HepG2 (cell line): ENCODE measurements around the gene STK25. TPM values are rescaled to one million over a fixed set of nuclear protein-coding genes. Genes with fewer than 3 reads are reported as not detected.
A peak's percentile ranks its signal among the peaks of the same experiment; 100 is the strongest.

ENCODE experiments used
- ETV5 ChIP-seq: IDR thresholded peaks from 2 replicates; pipeline ENCODE4 v1.6.1; 2018; ENCODE audit warnings: missing biosample characterization, missing genetic modification reagents, inconsistent platforms, borderline replicate concordance
- HNRNPUL1 ChIP-seq: fragments of 200-400 bp; formaldehyde crosslinking; IDR thresholded peaks from 2 replicates; pipeline ENCODE4 v1.6.1; 2017; ENCODE audit warnings: low read depth, mild to moderate bottlenecking, low read length, moderate library complexity
- HOXA7 ChIP-seq: sonication (generic); formaldehyde crosslinking; IDR thresholded peaks from 2 replicates; pipeline ENCODE4 v1.8.1; 2022; ENCODE audit warnings: mild to moderate bottlenecking, missing genetic modification reagents, moderate library complexity
- ISL2 ChIP-seq: sonication (generic); formaldehyde crosslinking; IDR thresholded peaks from 2 replicates; pipeline ENCODE4 v1.5.0; 2020; ENCODE audit warnings: missing genetic modification reagents
- KMT2B ChIP-seq: IDR thresholded peaks from 2 replicates; pipeline ENCODE4 v1.6.1; 2016; ENCODE audit warnings: missing genetic modification reagents, missing compliant biosample characterization
- NFKBIZ ChIP-seq: IDR thresholded peaks from 2 replicates; pipeline ENCODE4 v1.6.1; 2018; ENCODE audit warnings: missing genetic modification reagents, missing compliant biosample characterization
- NFYB ChIP-seq: sonication (generic); formaldehyde crosslinking; IDR thresholded peaks from 2 replicates; pipeline ENCODE4 v1.4.0; 2020; ENCODE audit warnings: missing genetic modification reagents
- NKX3-1 ChIP-seq: sonication (generic); formaldehyde crosslinking; IDR thresholded peaks from 2 replicates; pipeline ENCODE4 v1.5.0; 2020; ENCODE audit warnings: missing genetic modification reagents
- REL ChIP-seq: sonication (generic); formaldehyde crosslinking; conservative IDR thresholded peaks from 2 replicates; pipeline ENCODE4 v1.8.0; 2022; ENCODE audit warnings: mild to moderate bottlenecking, missing genetic modification reagents, moderate library complexity
- SAP130 ChIP-seq: IDR thresholded peaks from 2 replicates; pipeline ENCODE4 v1.6.1; 2016; ENCODE audit warnings: low read depth
- SPEN ChIP-seq: sonication (generic); formaldehyde crosslinking; IDR thresholded peaks from 2 replicates; pipeline ENCODE4 v1.5.1; 2020; ENCODE audit warnings: low read depth, mild to moderate bottlenecking, missing genetic modification reagents
- ZMYM3 ChIP-seq: sonication (generic); formaldehyde crosslinking; IDR thresholded peaks from 2 replicates; pipeline ENCODE4 v1.5.1; 2020; ENCODE audit warnings: mild to moderate bottlenecking, missing genetic modification reagents
- ZNF101 ChIP-seq: sonication (generic); formaldehyde crosslinking; IDR thresholded peaks from 2 replicates; pipeline ENCODE4 v1.4.0; 2020; ENCODE audit warnings: mild to moderate bottlenecking, low read depth, missing genetic modification reagents, borderline replicate concordance
- ZNF235 ChIP-seq: sonication (generic); formaldehyde crosslinking; IDR thresholded peaks from 2 replicates; pipeline ENCODE4 v1.8.1; 2023; ENCODE audit warnings: mild to moderate bottlenecking, missing genetic modification reagents, borderline replicate concordance
- ZNF572 ChIP-seq: sonication (generic); formaldehyde crosslinking; IDR thresholded peaks from 2 replicates; pipeline ENCODE4 v1.5.1; 2020; ENCODE audit warnings: mild to moderate bottlenecking, missing genetic modification reagents
- ZNF614 ChIP-seq: IDR thresholded peaks from 2 replicates; pipeline ENCODE4 v1.6.1; 2018; ENCODE audit warnings: missing biosample characterization, missing genetic modification reagents, inconsistent platforms, borderline replicate concordance
- ZNF747 ChIP-seq: sonication (generic); formaldehyde crosslinking; IDR thresholded peaks from 2 replicates; pipeline ENCODE4 v1.8.1; 2023; ENCODE audit warnings: missing genetic modification reagents, mild to moderate bottlenecking, borderline replicate concordance
- ZNF766 ChIP-seq: sonication (generic); formaldehyde crosslinking; IDR thresholded peaks from 2 replicates; pipeline ENCODE4 v1.5.0; 2020; ENCODE audit warnings: missing genetic modification reagents, borderline replicate concordance
- ZNF850 ChIP-seq: sonication (generic); formaldehyde crosslinking; conservative IDR thresholded peaks from 2 replicates; pipeline ENCODE4 v1.9.0; 2021; ENCODE audit warnings: mild to moderate bottlenecking, missing genetic modification reagents
- polyA plus RNA-seq, 8 experiments: library from polyadenylated mRNA; depleted of rRNA in 3 of 8; stranded (reverse) in 7 of 8; unstranded in 1 of 8; fragments of >200 nt; fragmentation: Illumina TruSeq in 4 of 8; extraction: Trizol in 4 of 8; gene quantifications; 2 replicates each; pipeline versions ENCODE4 v1.2.1 to v1.2.3, GENCODE V29; 2011 to 2016; ENCODE audit warnings: low read depth in 4 of 8, missing spikeins in 1 of 8, mixed read lengths in 1 of 8; ENCODE audit not compliant: insufficient read depth in 1 of 8
- total RNA-seq, 5 experiments: library from RNA; depleted of rRNA; stranded (reverse); fragments of >200 nt; fragmentation: Illumina TruSeq; extraction: Trizol; gene quantifications; 2 replicates each; pipeline ENCODE4 v1.2.3, GENCODE V29; 2016; ENCODE audit warnings: low read depth in 1 of 5
- TF ChIP-seq, protein P1 (sequence below): sonication (generic); formaldehyde crosslinking; IDR thresholded peaks from 2 replicates; pipeline ENCODE4 v1.4.0; 2020; ENCODE audit warnings: missing genetic modification reagents, low read depth, mild to moderate bottlenecking, borderline replicate concordance
- TF ChIP-seq, protein P2 (sequence below): sonication (generic); formaldehyde crosslinking; IDR thresholded peaks from 2 replicates; pipeline ENCODE4 v1.4.0; 2020; ENCODE audit warnings: mild to moderate bottlenecking, low read depth, missing genetic modification reagents
- TF ChIP-seq, protein P3 (sequence below): sonication (generic); formaldehyde crosslinking; IDR thresholded peaks from 2 replicates; pipeline ENCODE4 v1.5.1; 2020; ENCODE audit warnings: mild to moderate bottlenecking, missing genetic modification reagents, moderate library complexity
- TF ChIP-seq, protein P4 (sequence below): IDR thresholded peaks from 2 replicates; pipeline ENCODE4 v1.6.1; 2016; ENCODE audit warnings: low read depth, borderline replicate concordance

Gene STK25
- total and polyA plus RNA-seq, 2 of the 13 experiments (the other 11 are each of a cell fraction or from before 2014, with no cell fraction given) = 177 to 481 TPM

- TF ChIP-seq, protein P1, sequence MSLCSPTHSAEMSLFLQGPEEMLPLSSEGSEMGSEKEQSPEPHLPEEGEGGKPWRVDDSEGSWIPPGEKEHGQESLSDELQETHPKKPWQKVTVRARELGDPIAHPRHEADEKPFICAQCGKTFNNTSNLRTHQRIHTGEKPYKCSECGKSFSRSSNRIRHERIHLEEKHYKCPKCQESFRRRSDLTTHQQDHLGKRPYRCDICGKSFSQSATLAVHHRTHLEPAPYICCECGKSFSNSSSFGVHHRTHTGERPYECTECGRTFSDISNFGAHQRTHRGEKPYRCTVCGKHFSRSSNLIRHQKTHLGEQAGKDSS (CRISPR knock-in tag) = peak; percentile 98
- peak; percentile 94 for TF ChIP-seq ZNF101 (CRISPR knock-in tag)
- TF ChIP-seq ETV5 (CRISPR knock-in tag) = peak; percentile 79
- peak; percentile 50 for TF ChIP-seq NFYB (CRISPR knock-in tag)
- TF ChIP-seq ZNF572 (CRISPR knock-in tag) = peak; percentile 61; the same call in 1 of the 2 replicates
- TF ChIP-seq KMT2B (CRISPR knock-in tag) = peak; percentile 93
- TF ChIP-seq, protein P2, sequence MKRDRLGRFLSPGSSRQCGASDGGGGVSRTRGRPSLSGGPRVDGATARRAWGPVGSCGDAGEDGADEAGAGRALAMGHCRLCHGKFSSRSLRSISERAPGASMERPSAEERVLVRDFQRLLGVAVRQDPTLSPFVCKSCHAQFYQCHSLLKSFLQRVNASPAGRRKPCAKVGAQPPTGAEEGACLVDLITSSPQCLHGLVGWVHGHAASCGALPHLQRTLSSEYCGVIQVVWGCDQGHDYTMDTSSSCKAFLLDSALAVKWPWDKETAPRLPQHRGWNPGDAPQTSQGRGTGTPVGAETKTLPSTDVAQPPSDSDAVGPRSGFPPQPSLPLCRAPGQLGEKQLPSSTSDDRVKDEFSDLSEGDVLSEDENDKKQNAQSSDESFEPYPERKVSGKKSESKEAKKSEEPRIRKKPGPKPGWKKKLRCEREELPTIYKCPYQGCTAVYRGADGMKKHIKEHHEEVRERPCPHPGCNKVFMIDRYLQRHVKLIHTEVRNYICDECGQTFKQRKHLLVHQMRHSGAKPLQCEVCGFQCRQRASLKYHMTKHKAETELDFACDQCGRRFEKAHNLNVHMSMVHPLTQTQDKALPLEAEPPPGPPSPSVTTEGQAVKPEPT (CRISPR knock-in tag) = peak; percentile 99
- TF ChIP-seq ZNF614 (CRISPR knock-in tag) = peak; percentile 97; the same call in 1 of the 2 replicates
- TF ChIP-seq SAP130 = peak; percentile 85
- TF ChIP-seq HNRNPUL1 = no peak
- TF ChIP-seq HOXA7 (CRISPR knock-in tag) = no peak
- peak; percentile 78 for TF ChIP-seq ISL2 (CRISPR knock-in tag)
- peak; percentile 89; the same call in 1 of the 2 replicates for TF ChIP-seq ZNF747 (CRISPR knock-in tag)
- TF ChIP-seq NFKBIZ (CRISPR knock-in tag) = peak; percentile 98
- TF ChIP-seq ZMYM3 (CRISPR knock-in tag) = no peak
- TF ChIP-seq, protein P3, sequence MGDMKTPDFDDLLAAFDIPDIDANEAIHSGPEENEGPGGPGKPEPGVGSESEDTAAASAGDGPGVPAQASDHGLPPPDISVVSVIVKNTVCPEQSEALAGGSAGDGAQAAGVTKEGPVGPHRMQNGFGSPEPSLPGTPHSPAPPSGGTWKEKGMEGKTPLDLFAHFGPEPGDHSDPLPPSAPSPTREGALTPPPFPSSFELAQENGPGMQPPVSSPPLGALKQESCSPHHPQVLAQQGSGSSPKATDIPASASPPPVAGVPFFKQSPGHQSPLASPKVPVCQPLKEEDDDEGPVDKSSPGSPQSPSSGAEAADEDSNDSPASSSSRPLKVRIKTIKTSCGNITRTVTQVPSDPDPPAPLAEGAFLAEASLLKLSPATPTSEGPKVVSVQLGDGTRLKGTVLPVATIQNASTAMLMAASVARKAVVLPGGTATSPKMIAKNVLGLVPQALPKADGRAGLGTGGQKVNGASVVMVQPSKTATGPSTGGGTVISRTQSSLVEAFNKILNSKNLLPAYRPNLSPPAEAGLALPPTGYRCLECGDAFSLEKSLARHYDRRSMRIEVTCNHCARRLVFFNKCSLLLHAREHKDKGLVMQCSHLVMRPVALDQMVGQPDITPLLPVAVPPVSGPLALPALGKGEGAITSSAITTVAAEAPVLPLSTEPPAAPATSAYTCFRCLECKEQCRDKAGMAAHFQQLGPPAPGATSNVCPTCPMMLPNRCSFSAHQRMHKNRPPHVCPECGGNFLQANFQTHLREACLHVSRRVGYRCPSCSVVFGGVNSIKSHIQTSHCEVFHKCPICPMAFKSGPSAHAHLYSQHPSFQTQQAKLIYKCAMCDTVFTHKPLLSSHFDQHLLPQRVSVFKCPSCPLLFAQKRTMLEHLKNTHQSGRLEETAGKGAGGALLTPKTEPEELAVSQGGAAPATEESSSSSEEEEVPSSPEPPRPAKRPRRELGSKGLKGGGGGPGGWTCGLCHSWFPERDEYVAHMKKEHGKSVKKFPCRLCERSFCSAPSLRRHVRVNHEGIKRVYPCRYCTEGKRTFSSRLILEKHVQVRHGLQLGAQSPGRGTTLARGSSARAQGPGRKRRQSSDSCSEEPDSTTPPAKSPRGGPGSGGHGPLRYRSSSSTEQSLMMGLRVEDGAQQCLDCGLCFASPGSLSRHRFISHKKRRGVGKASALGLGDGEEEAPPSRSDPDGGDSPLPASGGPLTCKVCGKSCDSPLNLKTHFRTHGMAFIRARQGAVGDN (CRISPR knock-in tag) = peak; percentile 99
- no peak; the same call in 1 of the 2 replicates for TF ChIP-seq ZNF850
- peak; percentile 99 for TF ChIP-seq ZNF235
- TF ChIP-seq NKX3-1 (CRISPR knock-in tag) = peak; percentile 98
- peak; percentile 94 for TF ChIP-seq SPEN (CRISPR knock-in tag)
- TF ChIP-seq, protein P4, sequence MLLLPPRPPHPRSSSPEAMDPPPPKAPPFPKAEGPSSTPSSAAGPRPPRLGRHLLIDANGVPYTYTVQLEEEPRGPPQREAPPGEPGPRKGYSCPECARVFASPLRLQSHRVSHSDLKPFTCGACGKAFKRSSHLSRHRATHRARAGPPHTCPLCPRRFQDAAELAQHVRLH = peak; percentile 100; the same call in 1 of the 2 replicates
- peak; percentile 100 for TF ChIP-seq ZNF766 (CRISPR knock-in tag)
- TF ChIP-seq REL (CRISPR knock-in tag) = peak; percentile 99
Measured at GRCh38 chr2:241508240-241509154, at the start of gene STK25 (continued).
